Common myeloid progenitor, CD34-positive (primary cell): Measurements from ENCODE around the gene SAV1.

ENCODE experiments used
- CTCF ChIA-PET: fragments of 350-600 bp; sonication (Branson Sonifier 250); formaldehyde crosslinking; loops from one replicate; lab custom pipeline; 2021; ENCODE audit warnings: antibody characterized with exemption; lab: Charles Lee
- POLR2A ChIA-PET: fragments of 350-600 bp; sonication (Branson Sonifier 250); formaldehyde crosslinking; loops from one replicate; lab custom pipeline; 2021; ENCODE audit warnings: antibody characterized with exemption; lab: Charles Lee
- DNase-seq, 3 donors: peaks; one replicate each; pipeline versions ENCODE4 v3.0.0 to v3.0.0-alpha.2; 2013
- H3K27ac ChIP-seq, 2 experiments: 1 replicate in 1 of 2; 2 replicates in 1 of 2; pipeline ENCODE4 v1.7.0; 2013; ENCODE audit warnings: inconsistent platforms in 2 of 2, low read length in 2 of 2, mild to moderate bottlenecking in 2 of 2, low read depth in 1 of 2, moderate library complexity in 1 of 2; ENCODE audit not compliant: severe bottlenecking in 2 of 2, insufficient read depth in 1 of 2, poor library complexity in 1 of 2
- H3K27me3 ChIP-seq, 5 experiments: replicated peaks in 2 of 5; 1 replicate in 3 of 5; 2 replicates in 2 of 5; pipeline versions ENCODE4 v1.6.1 to v1.7.0; 2013; ENCODE audit warnings: low read length in 4 of 5, mild to moderate bottlenecking in 2 of 5, moderate library complexity in 2 of 5, inconsistent platforms in 1 of 5; ENCODE audit not compliant: insufficient read depth in 5 of 5, control insufficient read depth in 4 of 5
- H3K36me3 ChIP-seq, 4 experiments: 1 replicate in 2 of 4; 2 replicates in 2 of 4; pipeline versions ENCODE4 v1.6.1 to v1.7.0; 2013; ENCODE audit warnings: low read length in 3 of 4, control low read depth in 1 of 4, mild to moderate bottlenecking in 1 of 4; ENCODE audit not compliant: control insufficient read depth in 4 of 4, insufficient read depth in 4 of 4
- H3K4me1 ChIP-seq, 4 experiments: 1 replicate in 3 of 4; 2 replicates in 1 of 4; pipeline versions ENCODE4 v1.6.1 to v1.7.1; 2013; ENCODE audit warnings: low read length in 3 of 4, mild to moderate bottlenecking in 3 of 4, control low read depth in 1 of 4, inconsistent platforms in 1 of 4, moderate library complexity in 1 of 4; ENCODE audit not compliant: control insufficient read depth in 4 of 4, insufficient read depth in 4 of 4; ENCODE audit errors: control extremely low read depth in 1 of 4
- H3K4me3 ChIP-seq, 7 experiments: 1 replicate in 4 of 7; 2 replicates in 3 of 7; pipeline versions ENCODE4 v1.5.1 to v1.7.0; 2013; ENCODE audit warnings: mild to moderate bottlenecking in 7 of 7, low read length in 6 of 7, moderate library complexity in 6 of 7, inconsistent platforms in 2 of 7, low read depth in 2 of 7, control low read depth in 1 of 7; ENCODE audit not compliant: insufficient read depth in 4 of 7, control insufficient read depth in 1 of 7; ENCODE audit errors: extremely low read depth in 1 of 7
- H3K9me3 ChIP-seq, 5 experiments: 1 replicate in 4 of 5; 2 replicates in 1 of 5; pipeline versions ENCODE4 v1.6.1 to v1.7.1; 2013; ENCODE audit warnings: low read length in 4 of 5, mild to moderate bottlenecking in 2 of 5, inconsistent platforms in 1 of 5, low read depth in 1 of 5, moderate library complexity in 1 of 5; ENCODE audit not compliant: control insufficient read depth in 4 of 5, insufficient read depth in 2 of 5; ENCODE audit errors: control extremely low read depth in 1 of 5
- WGBS: methylation state at CpG from one replicate; pipeline ENCODE4 v1.1.5; 2013; ENCODE audit not compliant: insufficient coverage; 5-methylcytosine and 5-hydroxymethylcytosine counted together

Gene SAV1

GRCh38 chr14:50615552-50615951 is 52.6 kb downstream of the SAV1 start:
- CTCF ChIA-PET: interaction anchor here (0.6 to 2.9 kb wide), 4 partner anchors 14 to 783 kb away, joined by 3 to 7 read pairs (median 6); no protein-coding TSS in a partner anchor
- Histone ChIP-seq H3K4me3 (no peak overlapping the region), H3K36me3 (peaks cover 0 to 9% (median 0%) of the 10 kb centered on the region in 4 experiments), H3K27me3 (no peaks in the 10 kb centered on the region), H3K4me1 (no peaks in the 10 kb centered on the region), H3K27ac (no peak overlapping the region), H3K9me3 (no peaks in the 10 kb centered on the region)
- DNase-seq: no peak
- WGBS: no CpG with 5 or more reads among the region's 2 CpGs
- POLR2A ChIA-PET: no interaction called here

GRCh38 chr14:50615056-50615455 is 53.0 kb downstream of the SAV1 start:
- WGBS: 70% methylated on average over 4 of the region's 4 CpGs
- ChIA-PET CTCF (interaction anchor here (0.6 to 2.9 kb wide), 2 partner anchors 97 to 782 kb away, joined by 3 to 7 read pairs; no protein-coding TSS in a partner anchor), POLR2A (no interaction called here)
- no peaks in the 10 kb centered on the region for H3K27me3 ChIP-seq
- H3K4me3 ChIP-seq: no peak overlapping the region
- no peak for DNase-seq
- H3K4me1 ChIP-seq: no peaks in the 10 kb centered on the region
- H3K9me3 ChIP-seq: no peaks in the 10 kb centered on the region
- H3K36me3 ChIP-seq: peaks cover 0 to 9% (median 0%) of the 10 kb centered on the region in 4 experiments
- no peak overlapping the region for H3K27ac ChIP-seq

- no CpG with 5 or more reads among the region's 3 CpGs for WGBS
- peaks cover 0 to 9% (median 0%) of the 10 kb centered on the region in 4 experiments for H3K36me3 ChIP-seq
- H3K4me1 ChIP-seq: no peaks in the 10 kb centered on the region
- no peaks in the 10 kb centered on the region for H3K27me3 ChIP-seq
- no peak overlapping the region for H3K27ac ChIP-seq
- CTCF ChIA-PET: no interaction called here
- H3K4me3 ChIP-seq: no peak overlapping the region
- DNase-seq: no peak
- POLR2A ChIA-PET: no interaction called here
- H3K9me3 ChIP-seq: no peaks in the 10 kb centered on the region
These were observed 55.3 kb downstream of the SAV1 start for GRCh38 chr14:50612806-50613205.

- CTCF ChIA-PET: interaction anchor here (1.6 kb wide), 1 partner anchor 9 kb away, joined by 4 read pairs; no protein-coding TSS in a partner anchor
- no CpG with 5 or more reads among the region's 1 CpG for WGBS
- POLR2A ChIA-PET: no interaction called here
These were observed 57.6 kb downstream of the SAV1 start for GRCh38 chr14:50610465-50610864.

GRCh38 chr14:50608302-50608851 is 59.7 kb downstream of the SAV1 start:
- no peaks in the 10 kb centered on the region for H3K27me3 ChIP-seq
- DNase-seq: no peak
- POLR2A ChIA-PET: no interaction called here
- no peaks in the 10 kb centered on the region for H3K9me3 ChIP-seq
- no peaks in the 10 kb centered on the region for H3K4me1 ChIP-seq
- CTCF ChIA-PET: interaction anchor here (1.8 to 2.6 kb wide), 2 partner anchors 10 to 106 kb away, joined by 6 to 9 read pairs; no protein-coding TSS in a partner anchor
- peaks cover 0 to 4% (median 0%) of the 10 kb centered on the region in 4 experiments for H3K36me3 ChIP-seq
- H3K27ac ChIP-seq: no peak overlapping the region
- no CpG with 5 or more reads among the region's 1 CpG for WGBS
- no peak overlapping the region for H3K4me3 ChIP-seq

More at GRCh38 chr14:50610465-50610864, 57.6 kb downstream of the SAV1 start:
- Histone ChIP-seq H3K27ac (no peak overlapping the region), H3K36me3 (peaks cover 0 to 4% (median 0%) of the 10 kb centered on the region in 4 experiments), H3K9me3 (no peaks in the 10 kb centered on the region), H3K4me3 (no peak overlapping the region), H3K4me1 (no peaks in the 10 kb centered on the region), H3K27me3 (no peaks in the 10 kb centered on the region)
- no peak for DNase-seq

- peaks cover 0 to 4% (median 0%) of the 10 kb centered on the region in 4 experiments for H3K36me3 ChIP-seq
- no peak overlapping the region for H3K4me3 ChIP-seq
- no peak for DNase-seq
- H3K9me3 ChIP-seq: no peaks in the 10 kb centered on the region
- H3K27me3 ChIP-seq: no peaks in the 10 kb centered on the region
- ChIA-PET POLR2A (no interaction called here), CTCF (interaction anchor here (1.8 to 2.6 kb wide), 2 partner anchors 9 to 107 kb away, joined by 6 to 9 read pairs; no protein-coding TSS in a partner anchor)
- H3K27ac ChIP-seq: no peak overlapping the region
- no peaks in the 10 kb centered on the region for H3K4me1 ChIP-seq
- WGBS: 100% methylated on average over 1 of the region's 1 CpG
These were observed 60.3 kb downstream of the SAV1 start for GRCh38 chr14:50607761-50608160.

GRCh38 chr14:50607181-50607580 is 60.9 kb downstream of the SAV1 start:
- no peaks in the 10 kb centered on the region for H3K4me1 ChIP-seq
- no peaks in the 10 kb centered on the region for H3K27me3 ChIP-seq
- POLR2A ChIA-PET: no interaction called here
- CTCF ChIA-PET: interaction anchor here (0.6 to 2.6 kb wide), 4 partner anchors 9 to 170 kb away, joined by 3 to 9 read pairs (median 5); no protein-coding TSS in a partner anchor
- H3K9me3 ChIP-seq: no peaks in the 10 kb centered on the region
- 96% methylated on average over 2 of the region's 3 CpGs for WGBS
- H3K36me3 ChIP-seq: peaks cover 0 to 4% (median 0%) of the 10 kb centered on the region in 4 experiments
- H3K4me3 ChIP-seq: no peak overlapping the region
- H3K27ac ChIP-seq: no peak overlapping the region
- no peak for DNase-seq
